Endodermal cell (in vitro differentiated cells): ENCODE results near the gene GPATCH1. TPM values are rescaled to one million over a fixed set of nuclear protein-coding genes. Genes with fewer than 3 reads are reported as not detected.
A peak's percentile ranks its signal among the peaks of the same experiment; 100 is the strongest.

Source experiments
- DNase-seq: peaks from one replicate; pipeline ENCODE4 v3.0.0-alpha.2; 2017
- H3K27ac ChIP-seq: 2 replicates; pipeline ENCODE4 v1.5.1; 2013; ENCODE audit warnings: mild to moderate bottlenecking, low read depth, low read length, moderate library complexity
- H3K27me3 ChIP-seq: 2 replicates; pipeline ENCODE4 v1.6.1; 2013; ENCODE audit warnings: mild to moderate bottlenecking, low read length, moderate library complexity; ENCODE audit not compliant: insufficient read depth, control insufficient read depth, poor library complexity, severe bottlenecking
- H3K36me3 ChIP-seq: 2 replicates; pipeline ENCODE4 v1.7.0; 2013; ENCODE audit warnings: mild to moderate bottlenecking, low read length, moderate library complexity; ENCODE audit not compliant: control insufficient read depth, insufficient read depth
- H3K4me1 ChIP-seq: one replicate; pipeline ENCODE4 v1.7.0; 2013; ENCODE audit warnings: low read length; ENCODE audit not compliant: control insufficient read depth, insufficient read depth
- H3K4me3 ChIP-seq: 2 replicates; pipeline ENCODE4 v1.5.1; 2013; ENCODE audit warnings: mild to moderate bottlenecking, low read length, moderate library complexity
- H3K9ac ChIP-seq: 2 replicates; pipeline ENCODE4 v1.6.1; 2013; ENCODE audit warnings: mild to moderate bottlenecking, low read length, moderate library complexity; ENCODE audit not compliant: poor library complexity, severe bottlenecking; ENCODE audit errors: extremely low read depth
- H3K9me3 ChIP-seq: 2 replicates; pipeline ENCODE4 v1.6.1; 2013; ENCODE audit warnings: mild to moderate bottlenecking, low read length, moderate library complexity; ENCODE audit not compliant: control insufficient read depth
- H3K27ac Mint-ChIP-seq: 2 replicates; pipeline ENCODE4 v1.8.0; 2020; ENCODE audit warnings: mixed read lengths
- H3K27me3 Mint-ChIP-seq: 2 replicates; pipeline ENCODE4 v1.8.0; 2021; ENCODE audit warnings: mild to moderate bottlenecking, mixed read lengths; ENCODE audit not compliant: insufficient read depth
- H3K36me3 Mint-ChIP-seq: 2 replicates; pipeline ENCODE4 v1.8.0; 2020; ENCODE audit warnings: low read depth, mixed read lengths
- H3K4me1 Mint-ChIP-seq: 2 replicates; pipeline ENCODE4 v1.8.0; 2020; ENCODE audit warnings: mixed read lengths
- H3K4me3 Mint-ChIP-seq: 2 replicates; pipeline ENCODE4 v1.8.0; 2020; ENCODE audit warnings: mild to moderate bottlenecking, moderate library complexity, mixed read lengths
- H3K9me3 Mint-ChIP-seq: 2 replicates; pipeline ENCODE4 v1.8.0; 2020; ENCODE audit warnings: mild to moderate bottlenecking, mixed read lengths
- WGBS, 2 experiments: methylation state at CpG; one replicate each; pipeline versions ENCODE4 v1.1.5 to v1.1.7; 2013; ENCODE audit warnings: missing lambda C conversion rate in 2 of 2, mixed read lengths in 1 of 2; ENCODE audit not compliant: insufficient coverage in 1 of 2, insufficient read length in 1 of 2; 5-methylcytosine and 5-hydroxymethylcytosine counted together
- total RNA-seq, 2 donors: library from RNA; stranded (reverse); fragmentation: NEBNext Ultra II Directional in 1 of 2; extraction: Animal tissue kit (Norgen Biotek cat#: 25700) in 1 of 2; gene quantifications; 2 replicates in 1 of 2; 3 replicates in 1 of 2; pipeline ENCODE4 v1.2.1, GENCODE V29; 2021
- TF ChIP-seq, protein P1 (sequence below): fragments of 200-600 bp; sonication (generic); conservative IDR thresholded peaks from 2 replicates; pipeline ENCODE4 v1.5.0; 2021; ENCODE audit warnings: antibody characterized with exemption, mild to moderate bottlenecking

Gene GPATCH1
- total RNA-seq, 2 donors from 2014 or later, result 10.1 to 11.2 TPM

DNA sequence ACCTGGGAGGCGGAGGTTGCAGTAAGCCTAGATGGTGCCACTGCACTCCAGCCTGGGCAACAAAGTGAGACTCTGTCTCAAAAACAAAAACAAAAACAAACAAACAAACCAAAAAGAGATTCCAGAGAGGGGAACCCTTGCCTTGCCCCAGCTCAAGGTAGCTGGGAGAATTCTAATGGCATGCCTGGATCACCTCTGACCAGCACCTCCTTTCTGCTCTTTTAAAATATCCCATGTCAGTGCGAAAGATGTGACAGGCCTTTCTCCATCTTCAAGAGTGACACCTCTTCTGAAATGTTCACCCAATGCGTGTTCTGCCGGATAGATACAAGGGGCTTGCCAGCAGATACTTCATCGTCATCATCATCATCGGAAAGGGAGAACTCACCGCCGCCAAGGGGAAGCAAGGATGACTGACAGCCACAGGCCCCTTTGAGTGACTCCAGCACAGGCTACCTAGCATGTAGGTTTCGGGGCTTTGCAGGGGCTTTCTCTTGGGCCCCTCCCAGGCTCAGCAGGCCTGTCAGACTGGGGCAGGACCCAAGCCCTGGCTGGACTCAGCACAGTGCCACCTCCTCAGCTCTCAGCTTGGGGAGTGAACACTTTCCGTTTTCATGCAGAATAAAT is 94.3 kb downstream of the GPATCH1 start:
- H3K27me3 Mint-ChIP-seq, result peaks cover 9% of the 10 kb centered on the region
- peak; percentile 46 for DNase-seq
- peak overlapping the region; percentile 95 for H3K4me3 ChIP-seq

DNA sequence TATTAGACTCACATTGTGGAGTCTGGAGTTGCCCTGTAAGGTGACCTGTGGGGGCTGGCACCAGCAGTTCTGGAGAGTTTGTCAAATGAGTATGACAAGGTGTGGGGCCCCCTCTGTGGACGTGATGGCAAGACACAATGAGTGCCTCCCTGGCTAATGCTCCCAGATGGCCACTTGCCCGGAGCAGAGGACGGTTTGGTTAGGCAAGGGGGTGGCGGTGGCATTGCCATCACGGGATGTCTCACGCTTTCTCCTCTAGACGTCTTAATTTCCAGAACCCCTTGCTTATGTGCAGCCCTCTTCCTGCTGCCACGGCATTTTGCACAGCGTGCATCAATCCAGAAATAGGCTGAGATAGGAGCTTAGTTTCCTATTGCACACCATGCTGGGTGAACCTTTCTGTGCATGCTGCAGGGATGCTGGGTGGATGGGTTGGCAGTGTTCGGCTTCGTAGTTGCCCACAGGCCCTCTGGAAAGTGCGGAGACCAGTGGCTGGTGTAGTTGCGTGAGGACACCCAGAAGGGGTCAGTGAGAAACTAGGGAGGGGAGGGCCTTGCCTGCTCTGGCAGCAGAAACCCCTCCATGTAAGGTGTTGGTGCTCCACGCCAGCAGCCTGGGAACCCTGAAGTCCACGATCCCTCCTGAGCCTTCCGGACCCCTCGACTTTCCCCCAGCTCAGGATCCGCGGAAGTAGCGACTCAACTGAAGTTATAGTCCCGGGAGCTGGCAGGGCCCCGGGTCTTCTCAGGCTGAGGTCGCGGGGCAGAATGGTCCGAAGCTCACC is 95.1 kb downstream of the GPATCH1 start:
- H3K27me3 Mint-ChIP-seq, result peaks cover 9% of the 10 kb centered on the region
- H3K4me3 ChIP-seq, result peak overlapping the region; percentile 95
- H3K9me3 Mint-ChIP-seq, result no peaks in the 10 kb centered on the region
- H3K4me1 ChIP-seq, result peaks cover 7% of the 10 kb centered on the region
- no peaks in the 10 kb centered on the region for H3K36me3 ChIP-seq
- H3K36me3 Mint-ChIP-seq, result peaks cover 4% of the 10 kb centered on the region
- DNase-seq, result peak; percentile 48
- peak overlapping the region; percentile 54 for H3K27ac ChIP-seq
- peak overlapping the region; percentile 91 for H3K4me3 Mint-ChIP-seq
- peaks cover 14% of the 10 kb centered on the region for H3K4me1 Mint-ChIP-seq
- H3K9me3 ChIP-seq, result no peaks in the 10 kb centered on the region
- peak overlapping the region; percentile 95 for H3K27ac Mint-ChIP-seq
- peaks cover 4% of the 10 kb centered on the region for H3K27me3 ChIP-seq
- 29 to 30% methylated on average over 22 to 25 of the region's 25 CpGs for WGBS, 2 experiments
- TF ChIP-seq, protein P1, sequence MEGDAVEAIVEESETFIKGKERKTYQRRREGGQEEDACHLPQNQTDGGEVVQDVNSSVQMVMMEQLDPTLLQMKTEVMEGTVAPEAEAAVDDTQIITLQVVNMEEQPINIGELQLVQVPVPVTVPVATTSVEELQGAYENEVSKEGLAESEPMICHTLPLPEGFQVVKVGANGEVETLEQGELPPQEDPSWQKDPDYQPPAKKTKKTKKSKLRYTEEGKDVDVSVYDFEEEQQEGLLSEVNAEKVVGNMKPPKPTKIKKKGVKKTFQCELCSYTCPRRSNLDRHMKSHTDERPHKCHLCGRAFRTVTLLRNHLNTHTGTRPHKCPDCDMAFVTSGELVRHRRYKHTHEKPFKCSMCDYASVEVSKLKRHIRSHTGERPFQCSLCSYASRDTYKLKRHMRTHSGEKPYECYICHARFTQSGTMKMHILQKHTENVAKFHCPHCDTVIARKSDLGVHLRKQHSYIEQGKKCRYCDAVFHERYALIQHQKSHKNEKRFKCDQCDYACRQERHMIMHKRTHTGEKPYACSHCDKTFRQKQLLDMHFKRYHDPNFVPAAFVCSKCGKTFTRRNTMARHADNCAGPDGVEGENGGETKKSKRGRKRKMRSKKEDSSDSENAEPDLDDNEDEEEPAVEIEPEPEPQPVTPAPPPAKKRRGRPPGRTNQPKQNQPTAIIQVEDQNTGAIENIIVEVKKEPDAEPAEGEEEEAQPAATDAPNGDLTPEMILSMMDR, result no peak
- H3K9ac ChIP-seq, result peak overlapping the region; percentile 83

More for the DNA sequence above, 94.3 kb downstream of the GPATCH1 start:
- Mint-ChIP-seq H3K27ac (no peak overlapping the region), H3K4me1 (peaks cover 14% of the 10 kb centered on the region), H3K36me3 (peaks cover 4% of the 10 kb centered on the region), H3K9me3 (no peaks in the 10 kb centered on the region), H3K4me3 (peak overlapping the region; percentile 91)
- no peak overlapping the region for H3K9ac ChIP-seq
- no peaks in the 10 kb centered on the region for H3K9me3 ChIP-seq
- WGBS, 2 experiments, result 95 to 96% methylated on average over 9 to 10 of the region's 10 CpGs
- H3K36me3 ChIP-seq, result no peaks in the 10 kb centered on the region
- H3K27ac ChIP-seq, result no peak overlapping the region
- peaks cover 7% of the 10 kb centered on the region for H3K4me1 ChIP-seq
- peaks cover 4% of the 10 kb centered on the region for H3K27me3 ChIP-seq
- TF ChIP-seq, protein P1, result no peak

DNA sequence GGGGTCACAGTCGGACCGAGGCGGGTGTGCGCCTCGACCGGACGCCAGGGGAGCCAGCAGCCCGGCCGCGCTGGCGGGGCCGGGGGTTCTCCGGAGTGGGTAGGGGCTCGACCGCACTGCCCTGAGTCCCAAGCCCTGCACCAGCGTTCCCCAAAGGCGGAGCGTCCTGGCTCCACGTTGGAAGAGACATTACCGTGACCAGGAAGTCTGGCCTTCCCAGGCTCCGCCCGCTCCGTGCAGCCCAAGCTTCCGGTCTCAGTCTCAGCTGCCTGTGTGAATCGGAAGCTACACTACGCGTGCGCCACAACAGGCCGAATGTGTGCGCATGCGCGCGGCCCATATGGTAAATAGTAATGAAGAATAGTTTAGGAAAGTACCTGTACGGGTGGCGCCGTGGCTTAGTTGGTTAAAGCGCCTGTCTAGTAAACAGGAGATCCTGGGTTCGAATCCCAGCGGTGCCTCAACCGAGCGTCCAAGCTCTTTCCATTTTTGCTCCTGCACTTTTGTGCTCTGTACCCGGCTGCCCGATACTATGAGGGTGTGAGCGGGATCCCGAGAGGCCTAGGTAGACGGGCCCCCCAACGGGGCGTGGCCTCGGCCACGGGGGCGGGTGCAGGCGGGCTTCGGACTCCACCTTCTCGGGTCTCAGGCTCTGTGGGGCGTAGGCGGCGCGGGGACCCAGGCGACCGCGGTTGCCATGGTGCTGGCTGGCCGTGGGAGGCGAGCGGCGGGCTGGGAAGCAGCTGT is 95.9 kb downstream of the GPATCH1 start:
- Histone ChIP-seq H3K9me3 (no peaks in the 10 kb centered on the region), H3K4me3 (peak overlapping the region; percentile 95), H3K9ac (peak overlapping the region; percentile 83), H3K4me1 (peaks cover 7% of the 10 kb centered on the region), H3K27ac (peak overlapping the region; percentile 95), H3K27me3 (peaks cover 4% of the 10 kb centered on the region), H3K36me3 (no peaks in the 10 kb centered on the region)
- no peaks in the 10 kb centered on the region for H3K9me3 Mint-ChIP-seq
- TF ChIP-seq, protein P1, result peak; percentile 55
- WGBS, 2 experiments, result 0 to 1% methylated on average over 42 to 65 of the region's 65 CpGs
- H3K4me3 Mint-ChIP-seq, result peak overlapping the region; percentile 91
- H3K27ac Mint-ChIP-seq, result peak overlapping the region; percentile 95
- peaks cover 14% of the 10 kb centered on the region for H3K4me1 Mint-ChIP-seq
- H3K27me3 Mint-ChIP-seq, result peaks cover 9% of the 10 kb centered on the region
- peaks cover 4% of the 10 kb centered on the region for H3K36me3 Mint-ChIP-seq
- DNase-seq, result peak; percentile 99
